Lower leg skin (tissue), 4 donors: ENCODE results near the gene CTXND2. TPM values are rescaled to one million over a fixed set of nuclear protein-coding genes. Genes with fewer than 3 reads are reported as not detected.
A peak's percentile ranks its signal among the peaks of the same experiment; 100 is the strongest.
"Not testable (repeated sequence)": the region's sequence is repeated elsewhere in the genome, so short reads cannot be mapped to it uniquely, and the experiment has no call there.

ENCODE experiments used
- DNase-seq, 2 donors: peaks; one replicate each; pipeline ENCODE4 v3.0.0-alpha.2; 2019; ENCODE audit warnings: low spot score in 2 of 2
- H3K4me3 ChIP-seq: fragments of 200-600 bp; sonication (generic); 2 replicates; pipeline ENCODE4 v1.5.1; 2017; ENCODE audit warnings: mild to moderate bottlenecking, low read depth; ENCODE audit not compliant: poor library complexity, severe bottlenecking
- POLR2A ChIP-seq, 2 donors: fragments of 450-650 bp; IDR thresholded peaks; one replicate each; pipeline ENCODE4 v1.6.1; 2016 to 2017; ENCODE audit warnings: antibody characterized with exemption in 2 of 2, mild to moderate bottlenecking in 1 of 2, moderate library complexity in 1 of 2
- WGBS, 2 donors: methylation state at CpG; one replicate each; pipeline ENCODE4 v1.1.5; 2018; 5-methylcytosine and 5-hydroxymethylcytosine counted together
- intact Hi-C: fragments of 100-400 bp; cut with DNase I; formaldehyde crosslinking; loops from one replicate; pipeline ENCODE4 v1.15.0; 2023; ENCODE audit warnings: low total_unique reads
- total RNA-seq, 4 donors: library from RNA; depleted of rRNA; stranded (reverse); fragments of >200 nt; gene quantifications; one replicate each; pipeline ENCODE4 v1.1.0, GENCODE V29; 2016
- TF ChIP-seq, protein P1 (sequence below), 3 donors: fragments of 450-650 bp; IDR thresholded peaks; one replicate each; pipeline ENCODE4 v1.5.1; 2016; ENCODE audit warnings: antibody characterized with exemption in 3 of 3, mild to moderate bottlenecking in 3 of 3, moderate library complexity in 2 of 3

Gene CTXND2
- total RNA-seq, 4 donors from 2014 or later, result not detected

DNA sequence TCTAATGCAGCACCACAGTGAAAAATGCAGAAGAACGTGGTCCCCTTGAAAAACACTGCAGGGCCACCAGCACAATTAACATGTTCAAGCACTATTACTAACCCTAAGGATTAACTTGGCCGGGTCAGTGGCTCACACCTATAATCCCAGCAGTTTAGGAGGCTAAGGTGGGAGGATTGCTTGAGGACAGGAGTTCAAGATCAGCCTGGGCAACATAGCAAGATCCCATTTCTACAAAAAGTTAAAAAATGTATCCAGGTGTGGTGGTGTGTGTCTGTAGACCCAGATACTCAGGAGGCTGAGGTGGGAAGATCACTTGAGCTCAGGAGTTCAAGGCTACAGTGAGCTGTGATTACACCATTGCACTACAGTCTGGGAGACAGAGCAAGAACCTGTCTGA is 13.4 kb upstream of the CTXND2 start:
- intact Hi-C loops, result no loop called here
- DNase-seq, result no peak
- 85 to 91% methylated on average over 2 of the region's 2 CpGs for WGBS, 2 donors
- no peak overlapping the region for H3K4me3 ChIP-seq
- TF ChIP-seq, protein P1, sequence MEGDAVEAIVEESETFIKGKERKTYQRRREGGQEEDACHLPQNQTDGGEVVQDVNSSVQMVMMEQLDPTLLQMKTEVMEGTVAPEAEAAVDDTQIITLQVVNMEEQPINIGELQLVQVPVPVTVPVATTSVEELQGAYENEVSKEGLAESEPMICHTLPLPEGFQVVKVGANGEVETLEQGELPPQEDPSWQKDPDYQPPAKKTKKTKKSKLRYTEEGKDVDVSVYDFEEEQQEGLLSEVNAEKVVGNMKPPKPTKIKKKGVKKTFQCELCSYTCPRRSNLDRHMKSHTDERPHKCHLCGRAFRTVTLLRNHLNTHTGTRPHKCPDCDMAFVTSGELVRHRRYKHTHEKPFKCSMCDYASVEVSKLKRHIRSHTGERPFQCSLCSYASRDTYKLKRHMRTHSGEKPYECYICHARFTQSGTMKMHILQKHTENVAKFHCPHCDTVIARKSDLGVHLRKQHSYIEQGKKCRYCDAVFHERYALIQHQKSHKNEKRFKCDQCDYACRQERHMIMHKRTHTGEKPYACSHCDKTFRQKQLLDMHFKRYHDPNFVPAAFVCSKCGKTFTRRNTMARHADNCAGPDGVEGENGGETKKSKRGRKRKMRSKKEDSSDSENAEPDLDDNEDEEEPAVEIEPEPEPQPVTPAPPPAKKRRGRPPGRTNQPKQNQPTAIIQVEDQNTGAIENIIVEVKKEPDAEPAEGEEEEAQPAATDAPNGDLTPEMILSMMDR (IDR thresholded peaks at IDR 0.05), result no peak
- TF ChIP-seq POLR2A (IDR thresholded peaks at IDR 0.05), result no peak

DNA sequence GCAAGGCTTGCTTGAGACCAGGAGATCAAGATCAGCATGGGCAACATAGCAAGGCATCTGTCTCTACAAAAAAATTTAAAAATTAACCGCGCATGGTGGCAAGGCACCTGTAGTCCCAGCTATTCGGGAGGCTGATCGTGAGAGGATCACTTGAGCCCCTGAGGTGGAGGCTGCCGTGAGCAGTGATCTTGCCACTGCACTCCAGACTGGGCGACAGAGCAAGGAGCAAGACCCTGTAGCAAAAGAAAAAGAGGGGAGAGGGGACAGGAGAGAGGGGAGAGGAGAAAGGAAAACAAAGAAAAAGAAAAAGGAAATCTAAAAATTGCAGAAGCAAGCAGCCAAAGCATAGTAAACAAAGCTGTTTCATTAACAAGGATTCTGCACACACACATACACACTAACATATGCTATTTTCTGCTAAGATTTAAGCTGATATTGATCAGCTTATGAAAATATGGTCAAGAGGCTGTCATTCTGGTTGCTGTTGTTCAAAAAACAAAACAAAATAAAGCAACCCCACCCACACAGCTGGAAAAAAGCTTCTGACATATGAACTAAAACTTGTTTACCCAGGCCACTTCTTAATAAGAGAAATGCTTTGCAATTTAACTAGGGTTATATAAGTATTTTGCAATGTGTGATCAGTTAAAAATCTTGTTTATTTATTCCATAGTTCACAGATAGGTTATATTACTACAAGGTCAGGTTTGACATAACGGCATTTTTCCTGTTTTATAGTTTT is 12.3 kb upstream of the CTXND2 start:
- TF ChIP-seq, protein P1 (IDR thresholded peaks at IDR 0.05), result no peak
- no peak for DNase-seq
- H3K4me3 ChIP-seq, result no peak overlapping the region
- intact Hi-C loops, result no loop called here
- WGBS, 2 donors, result 27 to 29% methylated on average over 7 of the region's 7 CpGs

DNA sequence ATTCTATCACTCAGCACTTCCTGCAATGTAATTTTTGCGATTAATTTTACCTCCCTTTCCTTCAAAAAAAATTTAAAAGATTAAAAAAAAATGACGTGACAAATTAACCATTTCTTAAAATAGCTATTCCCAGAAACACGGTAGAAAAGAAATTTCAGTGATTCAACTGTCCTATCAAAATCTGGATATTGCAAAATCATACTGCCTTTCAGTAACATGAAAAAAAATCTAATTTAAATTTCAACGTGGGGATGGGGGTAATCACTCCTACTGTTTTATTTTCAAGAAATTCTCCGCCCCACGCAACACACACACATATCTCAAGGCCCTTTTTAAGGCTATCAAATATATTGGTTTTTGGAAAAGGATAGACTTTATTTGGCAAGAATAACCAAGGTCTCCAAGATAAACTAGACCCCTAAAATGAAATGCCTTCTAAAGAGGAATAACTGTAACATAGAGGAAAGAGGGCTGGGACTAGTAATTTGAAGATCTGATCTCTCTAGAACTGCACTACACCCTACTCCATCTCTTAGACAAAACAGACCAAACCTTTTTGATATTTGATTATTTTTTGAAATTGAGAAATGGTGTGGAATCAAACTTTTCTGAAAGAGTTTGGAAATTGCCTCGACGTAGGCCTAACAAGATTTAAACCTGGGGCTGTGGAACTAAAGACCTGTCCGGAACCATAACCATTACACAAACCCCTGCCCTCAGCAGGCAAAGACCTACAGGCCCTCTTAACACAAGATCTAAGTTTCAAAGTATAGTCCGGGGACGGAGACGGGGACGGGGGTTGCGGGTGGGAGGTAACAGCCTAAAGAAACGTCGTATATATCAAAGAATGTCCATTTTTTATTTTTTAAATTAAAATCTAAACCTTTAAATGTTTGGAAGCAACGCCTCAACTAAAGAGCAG is 11.5 kb upstream of the CTXND2 start:
- 4 to 6% methylated on average over 17 of the region's 17 CpGs for WGBS, 2 donors
- TF ChIP-seq, protein P1 (IDR thresholded peaks at IDR 0.05), result no peak
- no peak for TF ChIP-seq POLR2A (IDR thresholded peaks at IDR 0.05)
- DNase-seq, result no peak
- peak overlapping the region; percentile 83 for H3K4me3 ChIP-seq
- intact Hi-C loops, result no loop called here

DNA sequence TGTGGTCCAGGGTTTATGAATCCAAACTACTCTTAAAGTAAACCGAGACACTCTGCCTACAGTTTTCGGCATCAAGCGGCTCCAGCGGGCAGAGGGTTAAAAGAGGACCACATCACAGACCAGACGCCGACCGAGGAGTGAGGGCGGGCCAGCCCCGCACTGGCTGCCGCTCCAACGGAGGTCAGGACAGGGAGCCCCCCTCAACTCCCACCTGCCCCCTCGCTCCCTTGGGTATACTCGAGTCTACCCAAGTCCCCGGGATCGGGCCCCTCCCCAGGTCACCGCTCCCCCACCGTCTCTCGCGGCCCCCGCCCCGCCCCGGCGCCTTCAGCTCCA is 10.8 kb upstream of the CTXND2 start:
- TF ChIP-seq, protein P1 (IDR thresholded peaks at IDR 0.05), result no peak
- TF ChIP-seq POLR2A (IDR thresholded peaks at IDR 0.05), result no peak
- WGBS, 2 donors, result 0 to 1% methylated on average over 15 to 21 of the region's 23 CpGs
- peak overlapping the region; percentile 83 for H3K4me3 ChIP-seq
- DNase-seq, result no peak
- intact Hi-C loops, result no loop called here

DNA sequence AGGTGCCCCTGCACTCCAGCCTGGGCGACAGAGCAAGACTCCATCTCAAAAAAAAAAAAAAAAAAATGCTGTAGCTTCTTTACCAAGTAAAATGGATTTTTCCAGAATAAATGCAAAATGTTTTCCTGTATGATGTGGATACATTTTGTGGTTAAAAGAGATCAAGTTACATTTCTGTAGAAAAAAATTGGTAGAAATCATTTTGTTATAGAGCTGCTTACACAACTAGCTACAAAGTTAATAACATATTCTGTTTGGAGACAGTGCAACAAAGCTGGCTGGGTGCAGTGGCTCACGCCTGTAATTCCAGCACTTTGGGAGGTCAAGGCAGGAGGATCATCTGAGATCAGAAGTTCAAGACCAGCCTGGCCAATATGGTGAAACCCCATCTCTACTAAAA is 8.0 kb upstream of the CTXND2 start:
- H3K4me3 ChIP-seq, intact Hi-C loops, DNase-seq: not testable (repeated sequence)
- WGBS, 2 donors, result 91 to 94% methylated on average over 2 of the region's 2 CpGs

DNA sequence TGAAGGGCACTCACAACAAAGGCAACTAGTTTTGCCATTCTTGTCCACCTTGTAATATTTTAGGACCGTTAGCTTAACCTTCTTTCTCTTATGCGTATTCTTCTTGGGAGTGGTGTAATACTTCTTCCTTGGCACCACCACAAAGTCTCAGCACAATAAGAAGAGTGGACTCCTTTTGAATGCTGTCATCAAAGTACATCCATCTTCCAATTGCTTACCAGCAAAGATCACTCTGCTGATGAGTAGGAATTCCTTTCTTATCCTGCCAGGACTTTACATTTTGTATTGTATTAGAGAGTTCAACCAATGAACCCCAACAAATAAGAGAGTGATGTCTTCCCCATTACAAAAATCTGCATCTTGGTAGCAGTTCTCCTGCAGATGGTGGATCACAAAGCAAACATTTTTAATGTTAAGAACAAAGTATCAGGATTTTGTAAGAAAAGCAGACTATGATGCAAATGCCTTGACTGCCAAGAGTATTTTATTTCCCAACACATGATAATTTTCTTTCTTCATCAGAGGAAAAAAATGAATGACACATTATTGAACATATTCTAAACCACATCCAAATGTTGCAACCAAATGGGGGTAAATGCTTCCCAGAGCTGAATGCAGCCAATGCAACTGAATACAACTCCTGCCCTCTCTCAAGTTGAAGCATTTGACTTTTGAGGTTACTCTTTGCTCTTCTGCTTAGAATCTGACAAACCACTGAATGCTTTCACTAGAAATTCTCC is 5.4 kb upstream of the CTXND2 start:
- 43 to 47% methylated on average over 2 of the region's 2 CpGs for WGBS, 2 donors
- peak in 1 of 2 donors; percentile 41 for DNase-seq
- no peak overlapping the region for H3K4me3 ChIP-seq
- intact Hi-C loops, result no loop called here
- no peak for TF ChIP-seq POLR2A (IDR thresholded peaks at IDR 0.05)
- TF ChIP-seq, protein P1 (IDR thresholded peaks at IDR 0.05), result no peak

DNA sequence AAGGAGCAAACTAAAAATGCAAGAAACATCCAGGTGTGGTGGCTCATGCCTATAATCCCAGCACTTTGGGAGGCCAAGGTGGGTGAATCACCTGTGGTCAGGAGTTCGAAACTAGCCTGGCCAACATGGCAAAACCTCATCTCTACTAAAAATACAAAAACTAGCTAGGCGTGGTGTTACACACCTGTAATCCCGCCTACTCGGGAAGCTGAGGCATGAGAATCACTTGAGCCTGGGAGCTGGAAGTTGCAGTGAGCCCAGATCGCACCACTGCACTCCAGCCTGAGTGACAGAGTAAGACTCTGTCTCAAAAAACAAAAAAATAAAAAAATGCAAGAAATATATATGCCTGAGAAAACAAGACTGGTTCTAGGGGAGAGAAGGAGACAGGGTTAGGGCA is 3.8 kb upstream of the CTXND2 start:
- DNase-seq, intact Hi-C loops, H3K4me3 ChIP-seq: not testable (repeated sequence)
- WGBS, 2 donors, result 83 to 93% methylated on average over 5 of the region's 5 CpGs
